Kidney epithelial cell (primary cell): ENCODE data around the gene KRTAP12-4. TPM values are rescaled to one million over a fixed set of nuclear protein-coding genes. Genes with fewer than 3 reads are reported as not detected.
"Not testable (repeated sequence)": the region's sequence is repeated elsewhere in the genome, so short reads cannot be mapped to it uniquely, and the experiment has no call there.

ENCODE experiments used
- DNase-seq: peaks from one replicate; pipeline ENCODE4 v3.0.0-alpha.2; 2010; ENCODE audit warnings: low read depth
- H3K27me3 ChIP-seq: 2 replicates; pipeline ENCODE4 v1.6.0; 2011; ENCODE audit warnings: low read length; ENCODE audit not compliant: control insufficient read depth, insufficient read depth
- H3K36me3 ChIP-seq: 2 replicates; pipeline ENCODE4 v1.5.1; 2011; ENCODE audit warnings: low read length; ENCODE audit not compliant: control insufficient read depth, insufficient read depth
- H3K4me3 ChIP-seq: 2 replicates; pipeline ENCODE4 v1.5.1; 2011; ENCODE audit warnings: low read depth, mild to moderate bottlenecking, control low read depth, low read length
- CTCF ChIP-seq: IDR thresholded peaks from 2 replicates; pipeline ENCODE4 v1.5.1; 2011; ENCODE audit warnings: mild to moderate bottlenecking, moderate library complexity, low read length, control low read depth, inconsistent platforms; ENCODE audit not compliant: insufficient read depth, poor library complexity, severe bottlenecking
- total RNA-seq: library from RNA; depleted of rRNA; stranded (reverse); fragments of >200 nt; gene quantifications from 2 replicates; pipeline ENCODE4 v1.2.3, GENCODE V29; 2015

The KRTAP12-4 gene
- total RNA-seq, 1 donor from 2014 or later = not detected

GRCh38 chr21:44696572-44696971 lies 42.1 kb upstream of the KRTAP12-4 start:
- DNase-seq = no peak
- Histone ChIP-seq H3K4me3 (no peak overlapping the region), H3K27me3 (peaks cover 31% of the 10 kb centered on the region), H3K36me3 (no peaks in the 10 kb centered on the region)
- no peak for TF ChIP-seq CTCF

GRCh38 chr21:44695641-44696040 lies 41.2 kb upstream of the KRTAP12-4 start:
- H3K36me3 ChIP-seq = no peaks in the 10 kb centered on the region
- no peak for DNase-seq
- H3K4me3 ChIP-seq = no peak overlapping the region
- no peak for TF ChIP-seq CTCF
- peaks cover 25% of the 10 kb centered on the region for H3K27me3 ChIP-seq

GRCh38 chr21:44695184-44695583 lies 40.7 kb upstream of the KRTAP12-4 start:
- Histone ChIP-seq H3K36me3 (no peaks in the 10 kb centered on the region), H3K27me3 (peaks cover 23% of the 10 kb centered on the region), H3K4me3 (no peak overlapping the region)
- no peak for DNase-seq
- no peak for TF ChIP-seq CTCF

GRCh38 chr21:44694776-44695175 lies 40.3 kb upstream of the KRTAP12-4 start:
- no peaks in the 10 kb centered on the region for H3K36me3 ChIP-seq
- DNase-seq = no peak
- peaks cover 19% of the 10 kb centered on the region for H3K27me3 ChIP-seq
- H3K4me3 ChIP-seq = no peak overlapping the region
- TF ChIP-seq CTCF = no peak

GRCh38 chr21:44692798-44693512 lies 38.5 kb upstream of the KRTAP12-4 start:
- no peak for TF ChIP-seq CTCF
- no peak for DNase-seq

GRCh38 chr21:44691686-44692085 lies 37.2 kb upstream of the KRTAP12-4 start:
- DNase-seq = no peak

More at GRCh38 chr21:44692798-44693512, 38.5 kb upstream of the KRTAP12-4 start:
- Histone ChIP-seq H3K4me3 (no peak overlapping the region), H3K36me3 (no peaks in the 10 kb centered on the region), H3K27me3 (peaks cover 8% of the 10 kb centered on the region)

GRCh38 chr21:44689740-44690139 lies 35.3 kb upstream of the KRTAP12-4 start:
- not testable (repeated sequence) for H3K27me3 ChIP-seq, H3K36me3 ChIP-seq, H3K4me3 ChIP-seq, DNase-seq

More at GRCh38 chr21:44691686-44692085, 37.2 kb upstream of the KRTAP12-4 start:
- Histone ChIP-seq H3K27me3 (peaks cover 6% of the 10 kb centered on the region), H3K36me3 (no peaks in the 10 kb centered on the region), H3K4me3 (no peak overlapping the region)
- TF ChIP-seq CTCF = no peak
